ENCODE data around the gene KCMF1. TPM values are rescaled to one million over a fixed set of nuclear protein-coding genes. Genes with fewer than 3 reads are reported as not detected.

Gene KCMF1
- total and polyA plus RNA-seq, 3 donors from 2014 or later: 53.9 to 141 (median 56.9) TPM

DNA sequence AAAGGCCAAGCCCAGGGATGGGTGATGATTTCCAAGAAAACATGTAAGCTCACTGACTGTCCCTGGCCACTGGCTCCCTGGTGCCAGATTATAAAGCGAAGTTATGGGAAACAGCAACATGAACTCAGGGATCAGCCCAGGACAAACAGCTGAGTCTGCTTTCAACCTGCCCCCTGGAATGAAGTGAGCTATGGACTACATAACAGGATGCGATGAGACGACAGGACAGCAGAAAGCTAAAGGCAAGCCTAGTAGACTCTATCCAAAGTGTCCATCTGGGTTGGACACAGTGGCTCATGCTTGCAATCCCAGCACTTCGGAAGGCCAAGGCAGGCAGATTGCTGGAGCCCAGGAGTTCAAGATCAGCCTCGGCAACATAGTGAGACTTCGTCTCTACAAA, 16.6 kb upstream of the KCMF1 start:
- Histone ChIP-seq H3K4me3 (no peak overlapping the region), H3K27ac (no peak overlapping the region), H3K4me1 (no peaks in the 10 kb centered on the region), H3K9me3 (no peaks in the 10 kb centered on the region), H3K36me3 (ENCODE audit: low read depth, missing control alignments) (no peaks in the 10 kb centered on the region), H3K27me3 (no peaks in the 10 kb centered on the region)
- no peak for DNase-seq
- intact Hi-C loops (cut with DNase I; ENCODE audit: low total_unique reads): no loop called here
- 89 to 90% methylated on average over 6 of the region's 6 CpGs for WGBS, 2 donors
- TF ChIP-seq CTCF (IDR thresholded peaks at IDR 0.05): no peak
- TF ChIP-seq POLR2A (IDR thresholded peaks at IDR 0.05): no peak

- Histone ChIP-seq H3K4me3 (no peak overlapping the region), H3K36me3 (ENCODE audit: low read depth, missing control alignments) (no peaks in the 10 kb centered on the region), H3K9me3 (no peaks in the 10 kb centered on the region), H3K27me3 (no peaks in the 10 kb centered on the region), H3K27ac (no peak overlapping the region), H3K4me1 (no peaks in the 10 kb centered on the region)
- TF ChIP-seq POLR2A (IDR thresholded peaks at IDR 0.05) (no peak), CTCF (IDR thresholded peaks at IDR 0.05) (no peak)
- no peak for DNase-seq
- 93 to 94% methylated on average over 12 of the region's 12 CpGs for WGBS, 2 donors
- intact Hi-C loops (cut with DNase I; ENCODE audit: low total_unique reads): no loop called here
Measured at GRCh38 chr2:84956334-84957297, 14.3 kb upstream of the KCMF1 start.

DNA sequence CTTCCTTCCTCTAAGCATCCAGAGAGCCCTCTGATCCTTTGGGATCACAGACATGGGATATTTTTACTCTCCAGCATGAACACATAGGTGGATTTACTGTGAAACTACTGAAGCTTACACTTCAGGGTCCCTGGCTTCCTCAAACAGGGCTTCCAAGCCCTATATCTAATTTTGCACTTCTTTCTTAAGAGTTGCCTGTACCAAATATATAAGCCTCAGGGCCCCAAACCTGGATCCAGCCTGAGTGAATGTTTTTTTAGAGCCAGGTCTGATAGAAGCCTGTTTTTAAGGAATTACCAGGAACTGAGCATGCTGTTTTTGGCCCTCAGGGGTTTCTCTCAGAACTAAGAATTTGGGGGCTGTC, 13.2 kb upstream of the KCMF1 start:
- no peak for TF ChIP-seq CTCF (IDR thresholded peaks at IDR 0.05)
- TF ChIP-seq POLR2A (IDR thresholded peaks at IDR 0.05): no peak
- Histone ChIP-seq H3K27me3 (no peaks in the 10 kb centered on the region), H3K9me3 (no peaks in the 10 kb centered on the region), H3K4me1 (no peaks in the 10 kb centered on the region), H3K36me3 (ENCODE audit: low read depth, missing control alignments) (no peaks in the 10 kb centered on the region), H3K27ac (no peak overlapping the region), H3K4me3 (no peak overlapping the region)
- DNase-seq: no peak
- intact Hi-C loops (cut with DNase I; ENCODE audit: low total_unique reads): no loop called here

GRCh38 chr2:84958135-84959059, 12.6 kb upstream of the KCMF1 start:
- Histone ChIP-seq H3K4me3 (no peak overlapping the region), H3K36me3 (ENCODE audit: low read depth, missing control alignments) (no peaks in the 10 kb centered on the region), H3K27me3 (no peaks in the 10 kb centered on the region), H3K27ac (no peak overlapping the region), H3K4me1 (no peaks in the 10 kb centered on the region), H3K9me3 (no peaks in the 10 kb centered on the region)
- intact Hi-C loops (cut with DNase I; ENCODE audit: low total_unique reads): no loop called here
- 50 to 57% methylated on average over 12 of the region's 12 CpGs for WGBS, 2 donors
- no peak for TF ChIP-seq CTCF (IDR thresholded peaks at IDR 0.05)
- TF ChIP-seq POLR2A (IDR thresholded peaks at IDR 0.05): no peak
- DNase-seq: no peak
